Measurements from ENCODE around the gene LCTL. TPM values are rescaled to one million over a fixed set of nuclear protein-coding genes. Genes with fewer than 3 reads are reported as not detected.

Gene LCTL
- polyA plus RNA-seq, 2 of the 4 experiments (the other 2 are of a cell fraction) = not detected

DNA sequence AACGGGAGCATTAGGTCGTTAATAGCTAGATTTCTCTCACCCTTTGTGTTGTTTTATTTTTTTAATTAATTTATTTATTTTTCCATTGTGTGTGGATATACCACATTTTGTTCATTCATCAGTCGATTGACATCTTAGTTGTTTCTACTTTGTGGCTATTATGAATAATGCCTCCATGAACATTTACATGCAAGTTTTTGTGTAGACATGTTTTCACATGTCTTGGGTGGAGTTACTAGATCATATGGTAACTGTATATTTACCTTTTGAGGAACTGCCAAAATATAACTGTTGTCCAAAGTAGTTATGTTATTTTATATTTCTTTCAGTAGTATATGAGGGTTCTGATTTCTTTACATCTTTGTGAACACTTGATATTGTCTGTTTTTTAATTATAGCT lies 41.9 kb downstream of the LCTL start:
- WGBS (ENCODE audit: missing lambda C conversion rate) = 86% methylated on average over 3 of the region's 3 CpGs
- no peak for ATAC-seq
- TF ChIP-seq CEBPB (IDR thresholded peaks at IDR 0.05) = no peak
- TF ChIP-seq, protein P1, sequence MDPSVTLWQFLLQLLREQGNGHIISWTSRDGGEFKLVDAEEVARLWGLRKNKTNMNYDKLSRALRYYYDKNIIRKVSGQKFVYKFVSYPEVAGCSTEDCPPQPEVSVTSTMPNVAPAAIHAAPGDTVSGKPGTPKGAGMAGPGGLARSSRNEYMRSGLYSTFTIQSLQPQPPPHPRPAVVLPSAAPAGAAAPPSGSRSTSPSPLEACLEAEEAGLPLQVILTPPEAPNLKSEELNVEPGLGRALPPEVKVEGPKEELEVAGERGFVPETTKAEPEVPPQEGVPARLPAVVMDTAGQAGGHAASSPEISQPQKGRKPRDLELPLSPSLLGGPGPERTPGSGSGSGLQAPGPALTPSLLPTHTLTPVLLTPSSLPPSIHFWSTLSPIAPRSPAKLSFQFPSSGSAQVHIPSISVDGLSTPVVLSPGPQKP (IDR thresholded peaks at IDR 0.05; ENCODE audit: low read depth, low read length) = no peak
- ChIA-PET POLR2A (no interaction called here), CTCF (interaction anchor here (0.6 to 1.6 kb wide), 5 partner anchors 9 to 139 kb away, joined by 3 to 6 read pairs (median 3); no protein-coding TSS in a partner anchor)
- no peak for DNase-seq (ENCODE audit: low read depth in 1 of 2, low spot score in 1 of 2)
- no peaks in the 10 kb centered on the region for H3K9me3 ChIP-seq
- H3K27ac ChIP-seq = no peak overlapping the region
- no peak overlapping the region for H3K4me2 ChIP-seq
- no peaks in the 10 kb centered on the region for H3K4me1 ChIP-seq
- H3K4me3 ChIP-seq = no peak overlapping the region
- peak; percentile 90 for FAIRE-seq

DNA sequence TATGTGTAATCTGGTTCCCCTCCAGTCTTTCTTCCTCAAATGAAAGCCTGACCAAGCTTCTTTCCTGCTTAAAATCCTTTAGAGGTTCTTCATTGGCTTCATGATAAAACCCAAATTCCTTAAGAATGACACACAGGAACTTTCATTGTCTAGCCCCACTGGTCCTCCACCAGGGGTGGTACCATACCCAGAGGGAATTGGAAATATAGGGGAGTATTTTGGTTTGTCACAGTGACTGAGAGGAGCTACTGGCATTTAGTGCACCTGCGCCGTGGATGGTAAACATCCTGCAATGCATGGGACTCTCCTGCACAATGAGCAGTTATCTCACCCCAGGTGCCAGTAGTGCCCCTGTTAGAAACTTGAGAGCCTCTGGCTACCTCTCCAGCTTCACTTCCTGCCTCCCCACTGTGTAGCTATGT lies 49.9 kb downstream of the LCTL start:
- Histone ChIP-seq H3K4me2 (no peak overlapping the region), H3K27ac (no peak overlapping the region), H3K9me3 (no peaks in the 10 kb centered on the region), H3K4me1 (no peaks in the 10 kb centered on the region), H3K4me3 (no peak overlapping the region)
- ChIA-PET CTCF (interaction anchor here (0.5 to 2.9 kb wide), 8 partner anchors 8 to 179 kb away, joined by 3 to 20 read pairs (median 3); partner anchors contain the start of genes RPL4, SNAPC5 and ZWILCH), POLR2A (no interaction called here)
- 96% methylated on average over 2 of the region's 2 CpGs for WGBS (ENCODE audit: missing lambda C conversion rate)
- ATAC-seq (no peak; a peak in 2 of 6 replicates), FAIRE-seq (no peak), DNase-seq (ENCODE audit: low read depth in 1 of 2, low spot score in 1 of 2) (no peak)
- TF ChIP-seq PHF8 (IDR thresholded peaks at IDR 0.05; ENCODE audit: borderline replicate concordance, low read depth) (no peak), ZC3H11A (IDR thresholded peaks at IDR 0.05) (no peak), ESRRA (IDR thresholded peaks at IDR 0.05; ENCODE audit: borderline replicate concordance, low read length) (no peak)
- TF ChIP-seq, protein P2, sequence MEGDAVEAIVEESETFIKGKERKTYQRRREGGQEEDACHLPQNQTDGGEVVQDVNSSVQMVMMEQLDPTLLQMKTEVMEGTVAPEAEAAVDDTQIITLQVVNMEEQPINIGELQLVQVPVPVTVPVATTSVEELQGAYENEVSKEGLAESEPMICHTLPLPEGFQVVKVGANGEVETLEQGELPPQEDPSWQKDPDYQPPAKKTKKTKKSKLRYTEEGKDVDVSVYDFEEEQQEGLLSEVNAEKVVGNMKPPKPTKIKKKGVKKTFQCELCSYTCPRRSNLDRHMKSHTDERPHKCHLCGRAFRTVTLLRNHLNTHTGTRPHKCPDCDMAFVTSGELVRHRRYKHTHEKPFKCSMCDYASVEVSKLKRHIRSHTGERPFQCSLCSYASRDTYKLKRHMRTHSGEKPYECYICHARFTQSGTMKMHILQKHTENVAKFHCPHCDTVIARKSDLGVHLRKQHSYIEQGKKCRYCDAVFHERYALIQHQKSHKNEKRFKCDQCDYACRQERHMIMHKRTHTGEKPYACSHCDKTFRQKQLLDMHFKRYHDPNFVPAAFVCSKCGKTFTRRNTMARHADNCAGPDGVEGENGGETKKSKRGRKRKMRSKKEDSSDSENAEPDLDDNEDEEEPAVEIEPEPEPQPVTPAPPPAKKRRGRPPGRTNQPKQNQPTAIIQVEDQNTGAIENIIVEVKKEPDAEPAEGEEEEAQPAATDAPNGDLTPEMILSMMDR (IDR thresholded peaks at IDR 0.05) = no peak

DNA sequence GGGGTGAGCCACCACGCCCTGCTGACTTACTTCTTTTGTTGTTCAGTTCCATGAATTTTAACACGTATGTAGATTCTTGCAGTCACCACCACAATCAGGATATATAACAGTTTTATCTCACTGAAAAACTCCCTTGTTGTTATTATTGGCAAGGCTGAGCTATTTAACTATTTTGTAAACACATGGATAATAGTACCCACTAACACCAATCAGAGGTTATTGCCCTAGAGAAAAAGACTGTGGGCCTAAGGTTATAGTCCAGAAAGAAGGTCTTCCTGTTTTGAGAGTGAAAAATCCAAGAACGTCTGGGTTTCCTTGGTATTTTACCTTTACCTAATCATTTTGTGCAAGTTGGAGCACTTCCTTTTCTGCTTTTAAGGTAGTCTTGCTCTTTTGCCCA lies 51.2 kb downstream of the LCTL start:
- POLR2A ChIA-PET = no interaction called here
- H3K4me2 ChIP-seq = no peak overlapping the region
- FAIRE-seq = no peak
- ATAC-seq = no peak
- WGBS (ENCODE audit: missing lambda C conversion rate) = 85% methylated on average over 3 of the region's 3 CpGs
- H3K27ac ChIP-seq = no peak overlapping the region
- no peaks in the 10 kb centered on the region for H3K9me3 ChIP-seq
- H3K4me3 ChIP-seq = no peak overlapping the region
- H3K4me1 ChIP-seq = no peaks in the 10 kb centered on the region
- no peak for DNase-seq (ENCODE audit: low read depth in 1 of 2, low spot score in 1 of 2)
- TF ChIP-seq, protein P2 (IDR thresholded peaks at IDR 0.05) = no peak
- TF ChIP-seq NFE2L2 (conservative IDR thresholded peaks at IDR 0.05; ENCODE audit: low read length) (no peak), RFX5 (IDR thresholded peaks at IDR 0.05) (no peak), CHD2 (IDR thresholded peaks at IDR 0.05; ENCODE audit: low read length, partially characterized antibody) (no peak), FOXS1 (CRISPR knock-in tag; IDR thresholded peaks at IDR 0.05) (no peak), HDAC2 (IDR thresholded peaks at IDR 0.05) (no peak), MYC (IDR thresholded peaks at IDR 0.05; ENCODE audit: borderline replicate concordance, low read length) (no peak)
- TF ChIP-seq, protein P3, sequence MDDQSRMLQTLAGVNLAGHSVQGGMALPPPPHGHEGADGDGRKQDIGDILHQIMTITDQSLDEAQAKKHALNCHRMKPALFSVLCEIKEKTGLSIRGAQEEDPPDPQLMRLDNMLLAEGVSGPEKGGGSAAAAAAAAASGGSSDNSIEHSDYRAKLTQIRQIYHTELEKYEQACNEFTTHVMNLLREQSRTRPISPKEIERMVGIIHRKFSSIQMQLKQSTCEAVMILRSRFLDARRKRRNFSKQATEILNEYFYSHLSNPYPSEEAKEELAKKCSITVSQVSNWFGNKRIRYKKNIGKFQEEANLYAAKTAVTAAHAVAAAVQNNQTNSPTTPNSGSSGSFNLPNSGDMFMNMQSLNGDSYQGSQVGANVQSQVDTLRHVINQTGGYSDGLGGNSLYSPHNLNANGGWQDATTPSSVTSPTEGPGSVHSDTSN (IDR thresholded peaks at IDR 0.05) = no peak
- TF ChIP-seq, protein P4, sequence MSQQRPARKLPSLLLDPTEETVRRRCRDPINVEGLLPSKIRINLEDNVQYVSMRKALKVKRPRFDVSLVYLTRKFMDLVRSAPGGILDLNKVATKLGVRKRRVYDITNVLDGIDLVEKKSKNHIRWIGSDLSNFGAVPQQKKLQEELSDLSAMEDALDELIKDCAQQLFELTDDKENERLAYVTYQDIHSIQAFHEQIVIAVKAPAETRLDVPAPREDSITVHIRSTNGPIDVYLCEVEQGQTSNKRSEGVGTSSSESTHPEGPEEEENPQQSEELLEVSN (IDR thresholded peaks at IDR 0.05; ENCODE audit: borderline replicate concordance, low read depth) = no peak
- CTCF ChIA-PET = interaction anchor here (1.0 to 2.9 kb wide), 3 partner anchors 10 to 17 kb away, joined by 4 to 20 read pairs (median 4); partner anchors contain the start of gene SNAPC5
